Bronchial epithelial cell (primary cell): ENCODE measurements around the gene RNASE8. TPM values are rescaled to one million over a fixed set of nuclear protein-coding genes. Genes with fewer than 3 reads are reported as not detected.
A peak's percentile ranks its signal among the peaks of the same experiment; 100 is the strongest.

Experiments
- DNase-seq: peaks from one replicate; pipeline ENCODE4 v3.0.0-alpha.2; 2010; ENCODE audit warnings: low read depth
- FAIRE-seq: peaks from 2 replicates; lab custom pipeline; 2011; peaks lifted over from hg19 to GRCh38; lab: Jason Lieb, UNC
- H3K27me3 ChIP-seq: 2 replicates; pipeline ENCODE4 v1.5.1; 2011; ENCODE audit warnings: low read length; ENCODE audit not compliant: control insufficient read depth, insufficient read depth
- H3K36me3 ChIP-seq: 2 replicates; pipeline ENCODE4 v1.5.1; 2011; ENCODE audit warnings: low read length; ENCODE audit not compliant: control insufficient read depth, insufficient read depth
- H3K4me3 ChIP-seq: 2 replicates; pipeline ENCODE4 v1.5.1; 2011; ENCODE audit warnings: mild to moderate bottlenecking, low read depth, low read length, control low read depth
- total RNA-seq: library from RNA; depleted of rRNA; stranded (reverse); fragments of >200 nt; gene quantifications from 2 replicates; pipeline ENCODE4 v1.2.1, GENCODE V29; 2014
- TF ChIP-seq, protein P1 (sequence below): IDR thresholded peaks from 2 replicates; pipeline ENCODE4 v1.5.1; 2011; ENCODE audit warnings: mild to moderate bottlenecking, moderate library complexity, low read length, control low read depth, inconsistent platforms; ENCODE audit not compliant: insufficient read depth, severe bottlenecking

RNASE8 gene
- total RNA-seq, 1 donor from 2014 or later = not detected

- TF ChIP-seq, protein P1, sequence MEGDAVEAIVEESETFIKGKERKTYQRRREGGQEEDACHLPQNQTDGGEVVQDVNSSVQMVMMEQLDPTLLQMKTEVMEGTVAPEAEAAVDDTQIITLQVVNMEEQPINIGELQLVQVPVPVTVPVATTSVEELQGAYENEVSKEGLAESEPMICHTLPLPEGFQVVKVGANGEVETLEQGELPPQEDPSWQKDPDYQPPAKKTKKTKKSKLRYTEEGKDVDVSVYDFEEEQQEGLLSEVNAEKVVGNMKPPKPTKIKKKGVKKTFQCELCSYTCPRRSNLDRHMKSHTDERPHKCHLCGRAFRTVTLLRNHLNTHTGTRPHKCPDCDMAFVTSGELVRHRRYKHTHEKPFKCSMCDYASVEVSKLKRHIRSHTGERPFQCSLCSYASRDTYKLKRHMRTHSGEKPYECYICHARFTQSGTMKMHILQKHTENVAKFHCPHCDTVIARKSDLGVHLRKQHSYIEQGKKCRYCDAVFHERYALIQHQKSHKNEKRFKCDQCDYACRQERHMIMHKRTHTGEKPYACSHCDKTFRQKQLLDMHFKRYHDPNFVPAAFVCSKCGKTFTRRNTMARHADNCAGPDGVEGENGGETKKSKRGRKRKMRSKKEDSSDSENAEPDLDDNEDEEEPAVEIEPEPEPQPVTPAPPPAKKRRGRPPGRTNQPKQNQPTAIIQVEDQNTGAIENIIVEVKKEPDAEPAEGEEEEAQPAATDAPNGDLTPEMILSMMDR = no peak
- no peaks in the 10 kb centered on the region for H3K27me3 ChIP-seq
- no peak overlapping the region for H3K4me3 ChIP-seq
- DNase-seq (no peak), FAIRE-seq (no peak)
- peaks cover 1% of the 10 kb centered on the region for H3K36me3 ChIP-seq
Measured at GRCh38 chr14:21077672-21078071, 20.1 kb downstream of the RNASE8 start.

DNA sequence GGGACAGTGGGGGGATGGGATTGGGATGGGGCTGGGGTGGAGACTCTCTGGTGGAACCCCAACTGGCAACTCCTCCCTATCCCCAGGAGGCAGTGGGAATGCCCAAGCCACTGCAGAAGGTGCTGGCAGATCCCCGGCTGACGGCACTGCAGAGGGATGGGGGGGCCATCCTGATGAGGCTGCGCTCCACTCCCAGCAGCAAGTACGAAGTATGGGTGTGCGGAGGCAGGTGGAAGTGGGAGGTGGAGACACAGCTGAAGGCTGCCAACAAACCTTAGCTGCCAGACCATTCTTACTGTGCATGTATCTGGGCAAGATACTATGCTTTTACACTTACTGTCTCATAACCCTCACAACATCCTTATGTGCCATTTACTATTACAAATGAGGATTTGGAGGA lies 20.7 kb downstream of the RNASE8 start:
- FAIRE-seq (peak; percentile 7), DNase-seq (no peak)
- no peaks in the 10 kb centered on the region for H3K27me3 ChIP-seq
- H3K4me3 ChIP-seq = no peak overlapping the region
- TF ChIP-seq, protein P1 = no peak
- H3K36me3 ChIP-seq = peaks cover 1% of the 10 kb centered on the region

DNA sequence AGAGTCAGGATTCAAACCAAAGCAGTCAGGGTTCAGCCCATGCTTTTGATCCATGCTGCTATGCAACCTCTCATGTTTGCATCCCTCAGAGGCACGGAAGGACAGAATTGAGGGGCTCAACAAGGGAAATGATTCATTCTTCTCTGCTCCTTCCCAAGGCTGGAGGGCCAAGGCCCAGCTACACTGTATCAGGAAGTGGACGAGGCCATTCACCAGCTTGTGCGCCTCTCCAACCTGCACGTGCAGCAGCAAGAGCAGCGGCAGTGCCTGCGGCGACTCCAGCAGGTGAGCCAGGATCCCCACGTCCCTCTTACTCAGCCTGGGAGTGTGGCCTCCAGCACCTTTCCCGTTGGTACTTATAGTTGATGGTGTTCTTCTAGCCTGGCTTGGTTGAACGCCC lies 21.1 kb downstream of the RNASE8 start:
- no peak for FAIRE-seq

DNA sequence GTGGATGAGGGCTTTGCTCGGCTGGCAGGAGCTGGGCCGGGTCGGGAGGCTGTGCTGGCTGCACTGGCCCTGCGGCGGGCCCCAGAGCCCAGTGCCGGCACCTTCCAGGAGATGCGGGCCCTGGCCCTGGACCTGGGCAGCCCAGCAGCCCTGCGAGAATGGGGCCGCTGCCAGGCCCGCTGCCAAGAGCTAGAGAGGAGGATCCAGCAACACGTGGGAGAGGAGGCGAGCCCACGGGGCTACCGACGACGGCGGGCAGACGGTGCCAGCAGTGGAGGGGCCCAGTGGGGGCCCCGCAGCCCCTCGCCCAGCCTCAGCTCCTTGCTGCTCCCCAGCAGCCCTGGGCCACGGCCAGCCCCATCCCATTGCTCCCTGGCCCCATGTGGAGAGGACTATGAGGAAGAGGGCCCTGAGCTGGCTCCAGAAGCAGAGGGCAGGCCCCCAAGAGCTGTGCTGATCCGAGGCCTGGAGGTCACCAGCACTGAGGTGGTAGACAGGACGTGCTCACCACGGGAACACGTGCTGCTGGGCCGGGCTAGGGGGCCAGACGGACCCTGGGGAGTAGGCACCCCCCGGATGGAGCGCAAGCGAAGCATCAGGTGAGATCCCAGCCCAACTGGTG lies 24.0 kb downstream of the RNASE8 start:
- H3K36me3 ChIP-seq = peaks cover 1% of the 10 kb centered on the region
- FAIRE-seq = no peak
- TF ChIP-seq, protein P1 = no peak
- no peak overlapping the region for H3K4me3 ChIP-seq
- no peak for DNase-seq
- H3K27me3 ChIP-seq = no peaks in the 10 kb centered on the region

More for the DNA sequence above, 21.1 kb downstream of the RNASE8 start:
- DNase-seq = no peak
- no peak overlapping the region for H3K4me3 ChIP-seq
- no peaks in the 10 kb centered on the region for H3K27me3 ChIP-seq
- TF ChIP-seq, protein P1 = no peak
- peaks cover 1% of the 10 kb centered on the region for H3K36me3 ChIP-seq

- DNase-seq (no peak), FAIRE-seq (no peak)
- H3K36me3 ChIP-seq = peaks cover 1% of the 10 kb centered on the region
- TF ChIP-seq, protein P1 = no peak
- no peak overlapping the region for H3K4me3 ChIP-seq
- H3K27me3 ChIP-seq = no peaks in the 10 kb centered on the region
Measured at GRCh38 chr14:21083565-21084325, 26.1 kb downstream of the RNASE8 start.
